ENCODE data around the gene RUBCNL.
A peak's percentile ranks its signal among the peaks of the same experiment; 100 is the strongest.

RUBCNL gene

DNA sequence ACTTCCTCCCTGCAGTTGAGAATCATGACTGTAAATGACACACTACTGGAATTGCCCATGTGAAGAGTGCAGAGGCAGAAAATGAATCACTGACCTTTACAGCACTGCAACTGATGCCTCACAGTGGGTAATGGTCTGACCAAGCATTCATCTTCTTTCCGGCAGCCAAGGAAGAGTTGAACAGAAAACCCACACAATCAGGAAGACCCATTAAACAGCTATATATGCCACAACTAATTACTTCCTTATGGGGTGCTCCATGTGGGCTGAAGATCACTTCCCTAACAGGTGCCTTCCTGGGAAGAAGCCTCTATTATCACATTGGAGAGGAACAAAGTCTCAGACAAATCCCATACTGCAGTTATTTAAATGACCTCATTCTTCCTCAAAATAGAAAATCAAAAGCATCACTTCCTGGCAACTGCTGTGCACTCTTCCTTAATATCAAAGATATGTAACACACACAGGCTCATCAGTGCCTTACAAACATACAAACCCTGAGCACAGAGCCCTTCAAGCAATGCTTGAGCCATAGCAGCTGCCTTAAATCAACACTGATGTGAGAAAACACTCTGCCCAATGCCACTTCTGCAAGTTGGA lies 45.8 kb downstream of the RUBCNL start:
- peak in 1 of 4 experiments; percentile 13 for DNase-seq (ENCODE audit: low read depth in 4 of 4, low spot score in 1 of 4)

DNA sequence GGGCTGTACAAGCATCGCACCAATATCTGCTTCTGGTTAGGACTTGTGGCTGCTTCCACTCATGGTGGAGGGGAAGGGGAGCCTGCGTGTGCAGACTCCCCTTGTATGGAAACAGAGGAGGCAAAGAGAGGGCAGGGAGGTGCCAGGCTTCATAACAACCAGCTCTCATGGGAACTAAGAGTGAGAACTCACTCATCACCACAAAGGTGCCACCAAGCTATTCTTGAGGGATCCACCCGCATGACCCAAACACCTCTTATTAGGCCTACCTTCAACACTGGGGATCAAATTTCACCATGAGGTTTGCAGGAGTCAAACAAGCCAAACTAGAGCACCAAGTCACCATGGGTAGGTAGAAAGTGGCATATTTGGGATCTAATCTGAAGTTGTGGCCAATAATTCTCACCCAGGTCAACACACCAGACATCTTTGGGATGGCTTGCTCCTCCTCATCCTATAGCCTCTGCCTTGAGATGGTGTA lies 46.4 kb downstream of the RUBCNL start:
- no peak for DNase-seq (ENCODE audit: low read depth in 4 of 4, low spot score in 1 of 4)

DNA sequence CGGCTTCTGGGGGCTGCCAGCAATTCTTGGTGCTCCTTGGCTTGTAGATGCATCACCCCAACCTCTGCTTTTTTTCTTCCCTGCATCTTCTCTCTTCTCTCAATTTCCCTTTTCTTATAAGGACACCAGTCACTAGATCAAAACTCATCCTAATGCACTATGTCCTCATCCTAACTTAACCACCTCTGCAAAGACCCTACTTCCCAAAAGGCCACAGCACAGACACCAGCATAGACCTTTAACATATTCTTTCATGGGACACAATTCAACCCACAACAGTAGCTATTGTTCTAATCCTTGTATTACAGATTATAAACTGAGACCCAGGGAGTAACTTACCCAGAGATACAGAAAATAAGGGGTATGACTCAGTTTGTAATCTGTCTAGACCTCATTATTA lies 47.0 kb downstream of the RUBCNL start:
- DNase-seq (ENCODE audit: low read depth in 4 of 4, low spot score in 1 of 4) = no peak

DNA sequence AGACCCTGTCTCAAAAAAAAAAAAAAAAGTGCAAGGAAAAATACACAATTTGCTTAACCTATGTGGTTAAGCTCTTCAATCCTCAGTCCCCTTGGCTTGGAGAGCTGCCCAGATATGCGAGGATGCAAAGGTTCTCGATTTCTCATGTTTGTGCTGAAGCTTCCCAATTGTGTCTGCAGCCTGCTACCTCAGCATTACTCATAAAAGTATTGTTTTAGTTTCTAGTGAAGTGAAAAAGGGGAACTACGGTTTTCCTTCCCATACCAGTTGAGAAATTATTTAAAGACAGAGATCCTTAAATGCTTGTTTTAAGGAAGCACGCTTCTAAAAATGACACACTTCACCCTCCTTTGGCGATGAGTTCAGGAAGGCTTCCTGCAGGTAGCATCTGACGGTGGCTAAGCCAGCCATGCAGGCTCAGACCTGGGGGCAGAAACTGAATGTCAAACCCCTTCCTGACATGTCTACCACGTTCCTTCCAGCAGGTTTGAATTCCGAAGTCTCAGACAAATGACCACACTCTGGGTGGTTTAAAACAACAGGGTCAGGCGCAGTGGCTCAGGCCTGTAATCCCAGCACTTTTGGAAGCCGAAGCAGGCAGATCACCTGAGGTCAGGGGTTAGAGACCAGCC lies 47.9 kb downstream of the RUBCNL start:
- no peak for DNase-seq (ENCODE audit: low read depth in 4 of 4, low spot score in 1 of 4)

DNA sequence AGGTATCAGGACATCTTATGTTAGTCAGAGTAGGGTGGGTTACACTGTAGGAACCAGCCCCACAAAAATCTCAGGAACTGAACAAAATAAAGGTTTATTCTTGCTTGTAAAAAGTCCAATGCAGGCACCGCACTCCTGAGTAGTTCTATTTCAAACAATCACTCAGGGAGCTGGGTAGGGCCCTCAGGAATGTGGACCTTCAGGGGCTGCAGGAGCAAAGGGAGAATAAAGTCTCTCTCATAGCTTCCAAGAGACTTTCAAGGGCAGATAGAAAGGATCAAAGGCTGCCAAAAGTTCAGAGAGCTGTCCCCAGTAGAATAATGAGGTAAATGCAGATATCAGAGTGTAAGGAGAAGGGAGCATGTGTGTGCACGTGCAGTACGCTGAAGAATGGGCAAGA lies 49.4 kb downstream of the RUBCNL start:
- no peak for DNase-seq (ENCODE audit: low read depth in 4 of 4, low spot score in 1 of 4)

DNA sequence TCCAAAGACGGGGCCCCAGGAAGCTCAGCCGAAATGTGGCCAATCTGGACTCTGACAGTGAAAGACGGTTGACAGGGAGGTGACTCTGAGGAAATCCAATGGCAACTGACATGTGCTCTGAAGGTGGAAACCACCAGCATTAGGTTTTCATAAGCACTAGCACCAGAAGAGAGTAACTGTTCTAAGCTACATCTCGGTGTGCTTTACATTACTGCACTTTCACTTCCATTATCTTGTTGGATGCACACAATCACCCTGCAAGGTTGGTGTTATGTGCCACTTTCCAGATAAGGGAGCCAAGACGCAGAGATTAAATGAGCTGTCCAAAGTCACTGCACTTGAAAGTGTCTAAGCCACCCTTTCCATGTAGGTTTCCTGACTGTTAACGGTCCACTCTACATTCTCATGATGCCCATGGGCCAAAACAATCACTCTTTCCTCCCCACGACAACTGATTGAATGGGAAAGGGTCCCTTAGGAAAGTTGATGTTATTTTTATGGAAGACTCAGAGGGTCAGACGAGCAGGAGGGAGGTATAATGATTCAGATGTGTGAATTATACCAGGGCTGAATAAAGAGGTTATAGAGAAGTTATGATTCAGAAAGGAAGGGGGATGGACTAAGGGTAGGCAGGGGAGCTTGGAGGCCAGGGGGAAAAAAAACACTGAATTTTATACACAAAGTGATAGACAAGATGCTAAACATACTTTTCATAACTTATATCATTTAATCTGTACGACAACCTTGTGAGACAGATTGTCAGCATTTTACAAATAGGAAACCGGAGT lies 52.8 kb downstream of the RUBCNL start:
- DNase-seq (ENCODE audit: low read depth in 4 of 4, low spot score in 1 of 4) = no peak

DNA sequence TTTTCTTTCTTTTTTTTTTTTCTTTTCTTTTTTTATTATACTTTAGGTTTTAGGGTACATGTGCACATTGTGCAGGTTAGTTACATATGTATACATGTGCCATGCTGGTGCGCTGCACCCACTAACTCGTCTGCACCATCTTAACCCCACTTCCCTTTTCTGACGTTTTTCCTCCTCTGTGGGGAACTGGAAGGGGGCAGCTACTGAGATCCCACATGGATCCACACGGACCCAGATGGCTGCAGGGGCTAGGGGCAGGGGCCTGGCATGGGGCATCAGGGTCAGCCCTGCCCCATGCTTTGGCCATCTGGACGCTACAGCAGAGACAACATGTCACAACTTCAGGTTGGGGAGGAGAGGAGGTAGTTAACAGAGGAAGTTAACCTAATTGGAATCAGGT lies 54.3 kb downstream of the RUBCNL start:
- DNase-seq (ENCODE audit: low read depth in 4 of 4, low spot score in 1 of 4) = no peak

DNA sequence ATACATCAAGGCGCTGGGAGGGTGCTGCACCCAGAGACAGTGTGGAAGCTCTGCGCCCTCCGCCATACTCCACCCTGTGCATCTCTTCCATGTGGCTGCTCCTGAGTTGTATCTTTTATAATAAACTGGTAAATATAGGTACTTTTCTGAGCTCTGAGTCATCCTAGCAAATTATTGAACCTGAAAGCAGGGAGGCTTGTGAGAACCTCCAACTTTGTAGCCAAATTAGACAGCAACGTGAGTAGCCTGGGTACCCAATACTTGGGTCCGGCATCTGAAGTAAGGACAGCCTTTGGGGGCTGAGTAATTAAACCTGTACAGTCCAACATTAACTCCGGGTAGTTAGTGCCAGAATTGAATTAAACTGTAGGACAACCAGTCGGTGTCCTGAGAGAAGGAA lies 57.4 kb downstream of the RUBCNL start:
- no peak for DNase-seq (ENCODE audit: low read depth in 4 of 4, low spot score in 1 of 4)

DNA sequence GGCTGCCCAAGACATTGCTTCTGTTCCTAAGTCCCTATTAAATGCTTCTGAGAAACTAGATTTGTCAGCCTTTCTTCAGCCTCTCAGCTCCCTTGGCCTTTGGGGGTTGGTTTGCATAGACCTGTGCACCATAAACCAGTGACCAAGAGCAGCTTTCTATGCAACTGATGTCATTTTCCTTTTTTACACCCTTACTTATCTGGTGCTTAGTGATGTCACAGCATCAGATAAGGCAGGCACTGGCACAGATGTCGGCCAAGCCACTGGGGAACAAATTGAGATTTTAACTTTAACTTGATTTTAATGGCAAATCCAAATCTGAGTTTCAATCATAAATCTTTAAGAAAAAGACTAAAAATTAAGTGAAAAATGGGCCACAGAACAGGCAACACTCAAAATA lies 59.8 kb downstream of the RUBCNL start:
- no peak for DNase-seq (ENCODE audit: low read depth in 4 of 4, low spot score in 1 of 4)

DNA sequence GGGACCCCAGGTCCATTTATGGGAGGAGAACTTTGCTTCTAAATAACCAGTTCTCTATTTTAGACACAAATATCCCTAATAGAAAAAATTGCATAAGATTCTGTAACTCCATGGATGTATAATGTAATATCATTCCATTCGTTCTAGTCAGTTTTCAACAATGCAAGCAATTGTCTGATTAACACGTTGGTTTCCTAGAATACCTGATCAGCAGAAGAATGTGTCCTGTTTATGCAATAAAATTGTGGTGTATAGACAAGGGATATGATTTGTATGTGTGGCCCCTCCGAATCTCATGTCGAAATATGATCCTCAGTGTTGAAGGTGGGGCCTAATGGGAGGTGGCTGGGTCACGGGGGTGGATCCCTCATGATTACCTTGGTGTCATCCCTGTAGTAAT lies 62.1 kb downstream of the RUBCNL start:
- no peak for DNase-seq (ENCODE audit: low read depth in 4 of 4, low spot score in 1 of 4)

DNA sequence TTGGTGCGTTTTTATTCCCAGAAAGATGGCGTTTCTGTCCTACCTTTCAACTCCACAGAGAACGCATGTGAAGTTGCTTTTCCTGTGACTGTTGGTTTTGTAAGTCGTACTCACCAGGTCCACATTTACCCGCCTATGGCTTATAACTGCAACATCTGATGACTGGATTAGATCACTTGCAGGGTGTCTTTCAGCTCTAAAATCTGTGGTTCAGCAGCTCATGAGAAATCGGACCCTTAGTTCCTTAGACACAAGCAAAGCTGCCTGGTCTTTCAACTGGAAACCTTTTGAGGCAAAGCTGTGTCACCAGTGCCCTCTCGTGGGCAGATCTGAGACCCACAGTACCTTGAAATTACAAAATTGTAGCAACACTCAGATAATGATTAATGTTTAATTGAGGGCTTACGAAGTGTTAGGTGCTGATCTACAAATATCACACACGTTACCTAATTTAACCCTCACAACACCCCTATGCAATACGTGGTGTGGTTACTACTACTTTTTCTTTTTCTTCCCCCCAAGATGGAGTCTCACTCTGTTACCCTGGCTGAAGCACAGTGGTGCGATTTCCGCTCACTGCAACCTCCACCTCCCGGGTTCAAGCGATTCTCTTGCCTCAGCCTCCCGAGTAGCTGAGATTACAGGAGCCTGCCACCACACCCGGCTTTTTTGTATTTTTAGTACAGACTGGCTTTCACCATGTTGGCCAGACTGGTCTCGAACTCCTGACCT lies 65.4 kb downstream of the RUBCNL start:
- DNase-seq (ENCODE audit: low read depth in 4 of 4, low spot score in 1 of 4) = peak in 3 of 4 experiments; percentile 39 to 56 (median 48)

DNA sequence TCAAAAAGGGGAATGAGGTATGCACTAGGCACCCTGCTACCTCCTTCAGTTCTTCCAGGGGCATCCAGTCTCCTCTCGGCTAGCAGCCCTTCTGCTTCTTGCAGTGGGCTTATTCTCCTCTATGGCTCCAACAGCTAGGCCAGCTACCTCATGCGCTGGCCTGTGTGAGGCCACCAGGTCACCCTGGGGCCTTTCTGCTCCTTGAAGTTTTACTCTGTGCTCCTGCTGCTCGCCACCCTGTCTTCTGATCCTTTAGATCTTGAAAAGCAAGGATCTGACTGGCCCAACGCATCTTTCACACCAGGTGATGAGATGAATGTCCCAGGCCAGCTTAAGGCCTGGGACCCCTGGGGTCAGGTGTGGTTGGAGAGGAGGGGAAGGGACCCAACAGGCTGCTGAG lies 66.2 kb downstream of the RUBCNL start:
- no peak for DNase-seq (ENCODE audit: low read depth in 4 of 4, low spot score in 1 of 4)

DNA sequence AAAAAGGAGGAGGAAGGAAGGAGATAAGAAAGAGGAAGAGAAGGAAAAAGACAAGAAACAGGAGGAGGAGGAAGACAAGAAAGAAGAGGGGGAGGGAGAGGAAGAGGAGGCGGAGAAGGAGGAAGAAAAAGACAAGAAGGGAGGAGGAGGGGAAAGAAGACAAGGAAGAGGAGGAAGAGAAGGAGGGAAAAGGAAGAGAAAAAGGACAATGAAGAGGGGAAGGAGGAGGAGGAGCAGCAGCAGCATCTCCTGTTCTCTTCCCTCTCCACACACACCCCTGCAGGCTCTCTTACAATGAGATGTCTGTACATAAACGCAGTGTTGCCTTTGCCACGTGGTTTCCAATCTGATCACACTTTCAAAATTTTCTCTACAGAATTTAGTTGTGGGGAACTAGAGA lies 66.6 kb downstream of the RUBCNL start:
- no peak for DNase-seq (ENCODE audit: low read depth in 4 of 4, low spot score in 1 of 4)

DNA sequence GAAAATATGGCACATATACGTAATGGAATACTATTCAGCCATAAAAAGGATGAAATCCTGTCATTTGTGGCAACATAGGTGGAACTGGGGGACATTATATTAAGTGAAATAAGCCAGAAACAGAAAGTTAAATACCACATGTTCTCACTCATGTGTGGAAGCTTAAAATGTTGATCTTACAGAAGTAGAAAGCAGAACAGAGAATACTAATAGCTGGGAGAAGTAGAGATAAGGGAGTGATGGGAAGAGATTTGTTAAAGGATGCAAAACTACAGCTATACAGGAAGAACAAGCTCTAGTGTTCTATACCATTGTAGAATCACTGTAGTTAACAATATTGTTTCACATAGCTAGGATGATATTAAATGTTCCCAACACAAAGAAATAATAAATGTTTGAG lies 68.1 kb downstream of the RUBCNL start:
- DNase-seq (ENCODE audit: low read depth in 4 of 4, low spot score in 1 of 4) = no peak

DNA sequence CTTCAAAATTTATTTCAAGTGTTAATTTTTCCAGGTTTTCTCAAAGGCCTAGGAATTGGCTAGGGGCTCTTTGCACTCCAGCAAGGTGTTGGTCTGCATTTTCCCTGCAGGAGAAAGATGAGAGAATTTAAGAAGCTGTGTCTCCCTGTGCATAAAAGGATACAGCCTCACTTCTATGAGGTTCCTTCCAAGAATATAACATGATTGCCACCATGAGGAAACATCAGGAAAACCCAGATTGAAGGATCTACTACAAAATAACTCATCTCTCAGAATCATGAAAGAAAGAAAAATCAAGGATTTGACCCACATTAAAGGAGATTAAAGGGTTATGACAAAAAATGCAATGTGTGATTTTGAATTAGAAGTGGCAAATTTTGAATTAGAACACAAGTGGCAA lies 69.9 kb downstream of the RUBCNL start:
- no peak for DNase-seq (ENCODE audit: low read depth in 4 of 4, low spot score in 1 of 4)

DNA sequence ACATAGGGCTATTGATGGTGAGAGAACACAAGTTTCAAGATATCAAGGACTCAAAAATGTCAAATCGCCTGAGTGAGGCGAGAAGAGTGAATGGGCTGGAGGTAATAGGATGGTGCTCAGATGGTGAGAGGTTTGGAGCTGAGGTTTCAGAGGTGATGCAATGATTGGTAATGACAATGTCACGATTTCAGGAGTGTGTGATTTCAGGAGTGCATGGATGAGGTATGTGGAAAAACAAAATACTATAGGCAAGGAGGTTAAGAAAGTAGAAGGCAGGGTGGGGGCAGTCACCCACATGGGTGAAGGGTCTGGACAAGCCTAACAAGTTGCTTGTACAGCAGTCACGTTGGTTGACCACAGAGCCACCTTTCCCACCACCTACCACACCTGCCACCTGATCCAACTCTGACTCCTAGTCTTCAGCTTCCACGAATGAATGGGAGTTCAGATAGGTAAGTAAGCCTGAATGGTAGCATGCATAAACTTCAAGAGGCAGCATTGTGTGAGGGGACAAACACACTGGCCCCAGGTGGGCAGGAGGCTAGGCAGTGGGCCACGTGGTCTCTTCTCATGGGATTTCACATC lies 71.5 kb downstream of the RUBCNL start:
- no peak for DNase-seq (ENCODE audit: low read depth in 4 of 4, low spot score in 1 of 4)

DNA sequence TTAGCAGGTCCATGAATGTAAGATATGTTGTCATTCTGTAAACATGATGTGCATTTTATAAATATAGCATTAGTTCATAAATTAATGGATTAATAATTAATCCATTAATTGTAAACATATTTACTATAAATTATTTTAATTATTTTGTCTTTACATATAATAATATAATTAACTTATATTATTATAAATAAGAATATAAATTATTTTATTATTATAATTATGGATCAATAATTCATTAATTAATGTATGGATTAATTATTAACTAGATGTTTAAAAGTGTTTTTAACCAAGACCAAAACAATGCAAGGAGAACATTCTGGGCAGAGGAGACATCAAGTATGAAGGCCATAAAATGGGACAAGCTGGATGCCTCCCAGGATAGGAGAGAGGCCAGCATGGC lies 72.0 kb downstream of the RUBCNL start:
- no peak for DNase-seq (ENCODE audit: low read depth in 4 of 4, low spot score in 1 of 4)

DNA sequence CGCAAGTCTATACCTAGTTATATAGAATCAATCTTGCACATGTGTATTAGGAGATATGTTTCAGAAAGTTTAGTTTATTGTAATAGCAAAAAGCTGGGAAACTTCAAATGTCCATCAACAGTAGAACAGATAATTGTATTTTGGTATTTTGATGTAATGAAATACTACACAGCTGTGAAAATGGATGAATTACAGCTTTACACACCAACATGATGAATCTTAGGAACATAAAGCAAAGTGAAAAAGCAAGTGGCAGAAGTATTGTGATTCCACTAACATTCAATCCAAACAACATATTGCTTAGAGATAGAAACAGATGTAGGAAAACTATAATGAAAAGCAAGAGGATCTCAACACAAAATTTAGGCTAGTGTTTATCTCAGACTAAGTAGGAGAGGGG lies 72.5 kb downstream of the RUBCNL start:
- DNase-seq (ENCODE audit: low read depth in 4 of 4, low spot score in 1 of 4) = no peak

DNA sequence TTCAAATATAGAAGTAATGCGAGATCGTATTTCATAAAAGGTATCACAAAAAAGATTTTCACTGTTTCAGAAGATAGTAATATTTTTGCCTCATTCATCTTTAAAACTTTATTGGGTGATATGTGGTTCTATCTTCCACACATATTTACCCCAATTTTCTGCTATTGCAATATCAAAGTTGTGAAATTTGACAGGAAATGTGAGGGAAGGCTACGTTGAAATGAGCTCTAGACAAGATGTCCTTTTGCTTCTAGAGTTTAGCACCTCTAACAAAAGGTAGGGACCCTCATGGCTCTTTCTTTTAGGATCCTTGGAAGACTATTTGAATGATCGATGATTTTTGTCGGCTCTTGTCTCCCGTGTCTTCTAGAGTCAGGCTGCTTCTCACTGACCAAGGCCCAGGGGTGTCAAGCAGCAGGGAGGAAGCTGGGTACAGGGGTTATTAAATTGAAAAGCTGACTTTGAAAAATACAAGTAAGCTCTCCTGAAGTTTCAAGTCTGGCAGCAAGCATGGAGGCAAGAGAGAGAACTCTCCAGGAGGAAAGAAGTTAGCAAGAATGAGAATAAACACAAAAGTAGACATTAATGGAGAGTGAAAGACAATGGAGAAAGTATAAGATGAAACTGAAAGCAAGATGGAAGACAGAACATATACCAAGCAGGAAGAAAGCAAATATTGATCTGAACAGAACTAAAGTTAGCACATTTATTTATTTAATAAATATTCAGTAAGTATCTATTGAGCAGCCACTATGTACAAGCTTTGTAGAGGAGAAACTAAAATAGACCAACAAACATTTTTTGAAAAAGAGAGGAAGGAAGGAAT lies 73.4 kb downstream of the RUBCNL start:
- no peak for DNase-seq (ENCODE audit: low read depth in 4 of 4, low spot score in 1 of 4)

DNA sequence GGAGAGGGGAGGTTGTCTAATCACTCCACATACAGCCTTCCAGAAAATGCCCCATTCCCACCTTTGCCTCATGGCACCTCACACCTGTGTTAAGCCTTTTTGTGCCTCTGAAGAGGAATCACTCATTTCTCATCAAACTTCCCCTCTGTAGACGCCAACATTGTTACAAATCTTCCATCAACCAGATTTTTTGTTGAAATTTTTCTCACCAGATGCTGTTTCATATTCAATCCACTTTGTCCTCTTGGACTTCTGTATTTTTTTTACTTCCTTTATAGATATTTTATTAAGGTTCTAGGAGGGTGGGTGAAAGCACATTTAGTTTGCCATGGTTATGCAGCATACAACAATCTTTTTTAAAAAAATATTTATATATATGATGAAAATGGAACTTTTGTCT lies 74.0 kb downstream of the RUBCNL start:
- DNase-seq (ENCODE audit: low read depth in 4 of 4, low spot score in 1 of 4) = no peak

DNA sequence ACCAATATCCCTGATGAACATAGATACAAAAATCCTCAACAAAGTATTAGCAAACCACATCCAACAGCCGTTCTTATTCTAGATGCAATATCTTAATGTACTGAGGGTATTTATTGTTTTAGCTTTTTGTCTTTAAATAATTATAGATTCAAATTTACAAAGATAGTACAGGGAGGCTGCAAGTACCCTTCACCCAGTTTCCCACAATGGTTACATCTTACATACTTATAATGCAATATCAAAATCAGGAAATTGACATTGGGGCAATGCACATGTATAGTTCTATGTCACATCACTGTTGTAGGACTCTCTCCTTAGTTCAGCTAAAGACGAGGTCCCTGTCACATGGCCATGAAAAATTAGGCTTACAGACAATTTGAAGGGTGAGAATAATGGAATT lies 75.8 kb downstream of the RUBCNL start:
- no peak for DNase-seq (ENCODE audit: low read depth in 4 of 4, low spot score in 1 of 4)

Measured in stimulated activated CD4-positive, alpha-beta T cell treated with anti-CD3 and anti-CD28 coated beads, Interleukin-1b, Interleukin-23, amount 100 ng/mL, for 24 hours (primary cell).